ENCODE results near the gene SLC66A3. TPM values are rescaled to one million over a fixed set of nuclear protein-coding genes. Genes with fewer than 3 reads are reported as not detected.

Gene SLC66A3
- total RNA-seq, 1 donor from 2014 or later = 6.9 TPM

GRCh38 chr2:11186145-11186544, 30.9 kb downstream of the SLC66A3 start:
- ATAC-seq (ENCODE audit: poor library complexity) (no peak), DNase-seq (no peak)
- intact Hi-C loops (cut with DNase I) = loop anchor here (10.0 kb wide), 1 partner anchor 51 kb away; a partner anchor contains a TSS

- intact Hi-C loops (cut with DNase I) = loop anchor here (10.0 kb wide), 1 partner anchor 52 kb away; a partner anchor contains a TSS
- ATAC-seq (ENCODE audit: poor library complexity) = no peak
- no peak for DNase-seq
These were observed 31.9 kb downstream of the SLC66A3 start for GRCh38 chr2:11187083-11187619.

GRCh38 chr2:11187731-11188130, 32.5 kb downstream of the SLC66A3 start:
- no peak for DNase-seq
- ATAC-seq (ENCODE audit: poor library complexity) = no peak
- intact Hi-C loops (cut with DNase I) = loop anchor here (10.0 kb wide), 1 partner anchor 53 kb away; a partner anchor contains a TSS

- ATAC-seq (ENCODE audit: poor library complexity) = no peak
- intact Hi-C loops (cut with DNase I) = no loop called here
- DNase-seq = no peak
These were observed 41.0 kb downstream of the SLC66A3 start for GRCh38 chr2:11196246-11196645.

- DNase-seq = no peak
- intact Hi-C loops (cut with DNase I) = no loop called here
- no peak for ATAC-seq (ENCODE audit: poor library complexity)
These were observed 45.4 kb downstream of the SLC66A3 start for GRCh38 chr2:11200651-11201050.

GRCh38 chr2:11201969-11202368, 46.7 kb downstream of the SLC66A3 start:
- intact Hi-C loops (cut with DNase I) = no loop called here
- DNase-seq = no peak
- no peak for ATAC-seq (ENCODE audit: poor library complexity)

GRCh38 chr2:11203480-11203879, 48.2 kb downstream of the SLC66A3 start:
- intact Hi-C loops (cut with DNase I) = no loop called here
- ATAC-seq (ENCODE audit: poor library complexity) = no peak
- no peak for DNase-seq

GRCh38 chr2:11208083-11208482, 52.8 kb downstream of the SLC66A3 start:
- intact Hi-C loops (cut with DNase I) = no loop called here
- DNase-seq = no peak
- ATAC-seq (ENCODE audit: poor library complexity) = no peak

- no peak for ATAC-seq (ENCODE audit: poor library complexity)
- no peak for DNase-seq
- intact Hi-C loops (cut with DNase I) = no loop called here
These were observed 57.4 kb downstream of the SLC66A3 start for GRCh38 chr2:11212645-11213044.

GRCh38 chr2:11213090-11213638, 57.9 kb downstream of the SLC66A3 start:
- no peak for ATAC-seq (ENCODE audit: poor library complexity)
- intact Hi-C loops (cut with DNase I) = no loop called here
- DNase-seq = no peak

- ATAC-seq (ENCODE audit: poor library complexity) (no peak), DNase-seq (no peak)
- intact Hi-C loops (cut with DNase I) = no loop called here
These were observed 58.7 kb downstream of the SLC66A3 start for GRCh38 chr2:11213975-11214374.

GRCh38 chr2:11214770-11215169, 59.5 kb downstream of the SLC66A3 start:
- no peak for ATAC-seq (ENCODE audit: poor library complexity)
- DNase-seq = no peak
- intact Hi-C loops (cut with DNase I) = no loop called here

- ATAC-seq (ENCODE audit: poor library complexity) = no peak
- no peak for DNase-seq
- intact Hi-C loops (cut with DNase I) = no loop called here
These were observed 60.1 kb downstream of the SLC66A3 start for GRCh38 chr2:11215407-11215806.

- no peak for ATAC-seq (ENCODE audit: poor library complexity)
- no peak for DNase-seq
- intact Hi-C loops (cut with DNase I) = no loop called here
These were observed 65.2 kb downstream of the SLC66A3 start for GRCh38 chr2:11220445-11220844.

GRCh38 chr2:11222845-11223244, 67.6 kb downstream of the SLC66A3 start:
- ATAC-seq (ENCODE audit: poor library complexity) = no peak
- intact Hi-C loops (cut with DNase I) = no loop called here
- no peak for DNase-seq

GRCh38 chr2:11224887-11225286, 69.6 kb downstream of the SLC66A3 start:
- no peak for DNase-seq
- ATAC-seq (ENCODE audit: poor library complexity) = no peak
- intact Hi-C loops (cut with DNase I) = no loop called here

GRCh38 chr2:11227595-11227994, 72.3 kb downstream of the SLC66A3 start:
- DNase-seq = no peak
- ATAC-seq (ENCODE audit: poor library complexity) = no peak
- intact Hi-C loops (cut with DNase I) = no loop called here

All from Right ventricle myocardium superior (tissue), 1 donor.